Loucy (cell line): Measurements from ENCODE around the gene PDS5B.
A peak's percentile ranks its signal among the peaks of the same experiment; 100 is the strongest.

Source experiments
- H2AFZ ChIP-seq: fragments of 200-600 bp; sonication (generic); 2 replicates; pipeline ENCODE4 v1.6.0; 2016; ENCODE audit warnings: antibody characterized with exemption, mild to moderate bottlenecking, low read length, moderate library complexity
- H3F3A ChIP-seq: fragments of 200-600 bp; 2 replicates; pipeline ENCODE4 v1.6.0; 2016; ENCODE audit warnings: antibody characterized with exemption, low read depth, mild to moderate bottlenecking
- H3K27me3 ChIP-seq: fragments of 200-600 bp; sonication (generic); 2 replicates; pipeline ENCODE4 v1.6.1; 2014; ENCODE audit warnings: low read length, mild to moderate bottlenecking; ENCODE audit not compliant: insufficient read depth, poor library complexity, severe bottlenecking
- H3K36me3 ChIP-seq: fragments of 200-600 bp; sonication (generic); 2 replicates; pipeline ENCODE4 v1.6.1; 2016; ENCODE audit warnings: low read length; ENCODE audit not compliant: insufficient read depth
- H3K4me1 ChIP-seq: fragments of 200-600 bp; sonication (generic); 2 replicates; pipeline ENCODE4 v1.5.1; 2014; ENCODE audit warnings: low read length, mild to moderate bottlenecking; ENCODE audit not compliant: insufficient read depth, poor library complexity, severe bottlenecking
- H3K4me2 ChIP-seq: fragments of 200-600 bp; sonication (generic); 2 replicates; pipeline ENCODE4 v1.6.0; 2014; ENCODE audit warnings: antibody characterized with exemption, low read length, low read depth, mild to moderate bottlenecking; ENCODE audit not compliant: poor library complexity, severe bottlenecking
- H3K4me3 ChIP-seq: fragments of 200-600 bp; sonication (generic); 2 replicates; pipeline ENCODE4 v1.5.1; 2014; ENCODE audit warnings: low read length, mild to moderate bottlenecking, mixed read lengths; ENCODE audit not compliant: poor library complexity, severe bottlenecking
- H3K79me2 ChIP-seq: fragments of 200-600 bp; sonication (generic); 2 replicates; pipeline ENCODE4 v1.6.1; 2014; ENCODE audit warnings: low read length; ENCODE audit not compliant: insufficient read depth
- H3K9ac ChIP-seq: fragments of 200-600 bp; sonication (generic); 2 replicates; pipeline ENCODE4 v1.6.0; 2014; ENCODE audit warnings: mild to moderate bottlenecking, low read depth, low read length, moderate library complexity; ENCODE audit not compliant: poor library complexity, severe bottlenecking
- H3K9me2 ChIP-seq: fragments of 200-600 bp; sonication (generic); replicated peaks from 2 replicates; pipeline ENCODE4 v1.6.1; 2016; ENCODE audit warnings: low read depth, low read length, mixed read lengths
- H3K9me3 ChIP-seq: fragments of 200-600 bp; sonication (generic); 2 replicates; pipeline ENCODE4 v1.6.1; 2014; ENCODE audit warnings: mild to moderate bottlenecking, antibody characterized with exemption, low read length, low read depth; ENCODE audit not compliant: insufficient read depth
- H4K20me1 ChIP-seq: fragments of 200-600 bp; sonication (generic); 2 replicates; pipeline ENCODE4 v1.6.0; 2014; ENCODE audit warnings: antibody characterized with exemption, low read length, mild to moderate bottlenecking; ENCODE audit not compliant: insufficient read depth, poor library complexity, severe bottlenecking
- EZH2phosphoT487 ChIP-seq: fragments of 200-600 bp; IDR thresholded peaks from 2 replicates; pipeline ENCODE4 v1.6.1; 2018; ENCODE audit warnings: antibody characterized with exemption, mild to moderate bottlenecking, moderate library complexity, borderline replicate concordance
- TF ChIP-seq, protein P1 (sequence below): fragments of 200-600 bp; sonication (generic); conservative IDR thresholded peaks from 2 replicates; pipeline ENCODE4 v1.5.1; 2014; ENCODE audit warnings: mild to moderate bottlenecking, antibody characterized with exemption, low read length

The PDS5B gene

DNA sequence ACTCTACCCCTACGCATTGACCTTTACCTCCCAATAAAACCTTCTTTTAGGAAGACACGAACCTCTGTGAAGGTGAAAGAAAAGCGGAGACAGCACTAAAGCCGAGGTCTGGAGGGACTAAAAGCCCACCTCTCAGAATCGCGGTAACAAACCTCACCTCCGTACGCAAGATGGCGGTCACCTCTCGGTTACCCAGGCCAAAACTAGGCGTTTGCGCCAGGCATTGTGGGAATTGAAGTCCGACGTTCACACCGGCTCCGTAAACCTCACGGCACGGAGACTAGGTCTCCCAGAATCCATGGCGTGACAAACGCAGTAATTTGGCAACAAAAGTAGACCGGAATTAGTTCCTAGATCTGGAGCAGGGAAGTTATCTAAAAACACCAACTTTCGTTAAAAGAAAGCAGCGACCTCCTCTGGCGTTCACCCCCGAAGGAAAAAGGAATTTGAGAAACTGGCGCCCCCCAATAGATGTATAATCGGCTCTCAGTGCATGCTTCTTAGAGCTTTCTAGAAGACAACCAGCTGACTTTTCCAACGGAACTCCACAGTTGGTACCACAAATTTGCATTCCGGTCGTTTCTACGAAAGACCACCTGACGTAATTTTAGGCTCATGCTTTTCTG lies 47.5 kb upstream of the PDS5B start, which contains the start of gene N4BP2L2:
Gene N4BP2L2 (minus strand): TSS at position 175 of the 626 bp plus-strand sequence. CDS start 1,768 bp downstream, outside the sequence.
- Histone ChIP-seq H2AFZ (peak within 1 kb of the TSS; percentile 98), H3F3A (no peaks in the 10 kb centered on the region), H3K9ac (peak within 1 kb of the TSS; percentile 87), H3K4me1 (peaks cover 41% of the 10 kb centered on the region), H3K79me2 (peaks cover 47% of the 10 kb centered on the region), H4K20me1 (peaks cover 28% of the 10 kb centered on the region), H3K9me3 (no peaks in the 10 kb centered on the region), H3K36me3 (peaks cover 3% of the 10 kb centered on the region; the same call in 1 of the 2 replicates), H3K9me2 (no peaks in the 10 kb centered on the region), H3K4me2 (peak within 1 kb of the TSS; percentile 98), H3K27me3 (no peaks in the 10 kb centered on the region), H3K4me3 (peak within 1 kb of the TSS; percentile 88)
- TF ChIP-seq EZH2phosphoT487, result no peak
- TF ChIP-seq, protein P1, sequence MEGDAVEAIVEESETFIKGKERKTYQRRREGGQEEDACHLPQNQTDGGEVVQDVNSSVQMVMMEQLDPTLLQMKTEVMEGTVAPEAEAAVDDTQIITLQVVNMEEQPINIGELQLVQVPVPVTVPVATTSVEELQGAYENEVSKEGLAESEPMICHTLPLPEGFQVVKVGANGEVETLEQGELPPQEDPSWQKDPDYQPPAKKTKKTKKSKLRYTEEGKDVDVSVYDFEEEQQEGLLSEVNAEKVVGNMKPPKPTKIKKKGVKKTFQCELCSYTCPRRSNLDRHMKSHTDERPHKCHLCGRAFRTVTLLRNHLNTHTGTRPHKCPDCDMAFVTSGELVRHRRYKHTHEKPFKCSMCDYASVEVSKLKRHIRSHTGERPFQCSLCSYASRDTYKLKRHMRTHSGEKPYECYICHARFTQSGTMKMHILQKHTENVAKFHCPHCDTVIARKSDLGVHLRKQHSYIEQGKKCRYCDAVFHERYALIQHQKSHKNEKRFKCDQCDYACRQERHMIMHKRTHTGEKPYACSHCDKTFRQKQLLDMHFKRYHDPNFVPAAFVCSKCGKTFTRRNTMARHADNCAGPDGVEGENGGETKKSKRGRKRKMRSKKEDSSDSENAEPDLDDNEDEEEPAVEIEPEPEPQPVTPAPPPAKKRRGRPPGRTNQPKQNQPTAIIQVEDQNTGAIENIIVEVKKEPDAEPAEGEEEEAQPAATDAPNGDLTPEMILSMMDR, result peak; percentile 69

DNA sequence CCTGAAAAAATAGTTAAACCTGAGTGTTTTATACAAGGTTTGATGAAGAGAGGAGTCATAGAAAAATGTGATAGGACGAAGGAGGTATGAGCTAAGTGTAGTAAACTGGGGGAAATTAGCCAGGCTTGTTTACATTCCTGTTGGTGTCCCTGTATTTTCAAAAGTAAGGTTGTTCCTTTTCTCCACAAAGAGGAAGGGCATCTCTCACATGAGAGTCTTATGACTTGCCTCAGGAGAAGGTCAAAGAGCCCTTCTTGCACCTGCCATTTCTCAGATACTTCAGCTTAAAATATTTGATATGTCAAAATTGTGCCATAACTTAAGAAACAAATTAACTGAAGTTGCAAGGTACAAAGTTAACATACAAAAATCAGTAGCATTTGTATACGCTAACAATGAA lies 44.0 kb upstream of the PDS5B start:
- peaks cover 13% of the 10 kb centered on the region for H3K79me2 ChIP-seq
- H4K20me1 ChIP-seq, result peaks cover 6% of the 10 kb centered on the region
- no peaks in the 10 kb centered on the region for H3K27me3 ChIP-seq
- H3K4me2 ChIP-seq, result no peak overlapping the region
- no peaks in the 10 kb centered on the region for H3F3A ChIP-seq
- H3K9me2 ChIP-seq, result no peaks in the 10 kb centered on the region
- no peak overlapping the region for H3K4me3 ChIP-seq
- TF ChIP-seq, protein P1, result no peak
- no peaks in the 10 kb centered on the region for H3K36me3 ChIP-seq
- H2AFZ ChIP-seq, result no peak overlapping the region
- H3K9ac ChIP-seq, result no peak overlapping the region
- H3K9me3 ChIP-seq, result no peaks in the 10 kb centered on the region
- H3K4me1 ChIP-seq, result peaks cover 11% of the 10 kb centered on the region

DNA sequence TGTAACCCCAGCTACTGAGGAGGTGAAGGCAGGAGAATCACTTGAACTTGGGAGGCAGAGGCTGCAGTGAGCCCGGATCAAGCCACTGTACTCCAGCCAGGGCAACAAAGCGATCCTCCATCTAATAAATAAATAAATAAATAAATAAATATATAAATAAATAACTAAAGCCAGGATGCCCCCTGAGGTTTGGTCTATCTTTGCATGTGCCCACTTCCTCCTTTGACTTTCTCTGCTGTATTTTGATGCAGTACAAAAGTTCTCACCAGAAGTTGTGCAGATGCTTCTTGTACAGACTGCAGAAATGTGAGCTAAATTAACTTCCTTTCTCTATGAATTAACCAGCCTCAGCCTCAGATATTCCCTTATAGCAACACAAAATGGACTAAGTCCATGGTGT lies 41.2 kb upstream of the PDS5B start:
- H3K4me2 ChIP-seq, result no peak overlapping the region
- no peaks in the 10 kb centered on the region for H3K27me3 ChIP-seq
- H3K79me2 ChIP-seq, result no peaks in the 10 kb centered on the region
- no peak overlapping the region for H3K4me3 ChIP-seq
- no peak overlapping the region for H2AFZ ChIP-seq
- H3K4me1 ChIP-seq, result no peaks in the 10 kb centered on the region
- no peak for TF ChIP-seq EZH2phosphoT487
- TF ChIP-seq, protein P1, result no peak
- H3K9me2 ChIP-seq, result no peaks in the 10 kb centered on the region
- no peaks in the 10 kb centered on the region for H3K9me3 ChIP-seq
- no peaks in the 10 kb centered on the region for H3K36me3 ChIP-seq
- no peaks in the 10 kb centered on the region for H4K20me1 ChIP-seq
- no peaks in the 10 kb centered on the region for H3F3A ChIP-seq
- no peak overlapping the region for H3K9ac ChIP-seq
